UCSD-AML1 (cell line): ENCODE measurements around the gene MAD2L1BP.
A peak's percentile ranks its signal among the peaks of the same experiment; 100 is the strongest.
"Not testable (repeated sequence)": the region's sequence is repeated elsewhere in the genome, so short reads cannot be mapped to it uniquely, and the experiment has no call there.

Experiments used
- DNase-seq: peaks from one replicate; lab custom pipeline; 2025; ENCODE audit not compliant: unreplicated experiment; lab: John Stamatoyannopoulos, UW

The MAD2L1BP gene, protein sequence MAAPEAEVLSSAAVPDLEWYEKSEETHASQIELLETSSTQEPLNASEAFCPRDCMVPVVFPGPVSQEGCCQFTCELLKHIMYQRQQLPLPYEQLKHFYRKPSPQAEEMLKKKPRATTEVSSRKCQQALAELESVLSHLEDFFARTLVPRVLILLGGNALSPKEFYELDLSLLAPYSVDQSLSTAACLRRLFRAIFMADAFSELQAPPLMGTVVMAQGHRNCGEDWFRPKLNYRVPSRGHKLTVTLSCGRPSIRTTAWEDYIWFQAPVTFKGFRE

DNA sequence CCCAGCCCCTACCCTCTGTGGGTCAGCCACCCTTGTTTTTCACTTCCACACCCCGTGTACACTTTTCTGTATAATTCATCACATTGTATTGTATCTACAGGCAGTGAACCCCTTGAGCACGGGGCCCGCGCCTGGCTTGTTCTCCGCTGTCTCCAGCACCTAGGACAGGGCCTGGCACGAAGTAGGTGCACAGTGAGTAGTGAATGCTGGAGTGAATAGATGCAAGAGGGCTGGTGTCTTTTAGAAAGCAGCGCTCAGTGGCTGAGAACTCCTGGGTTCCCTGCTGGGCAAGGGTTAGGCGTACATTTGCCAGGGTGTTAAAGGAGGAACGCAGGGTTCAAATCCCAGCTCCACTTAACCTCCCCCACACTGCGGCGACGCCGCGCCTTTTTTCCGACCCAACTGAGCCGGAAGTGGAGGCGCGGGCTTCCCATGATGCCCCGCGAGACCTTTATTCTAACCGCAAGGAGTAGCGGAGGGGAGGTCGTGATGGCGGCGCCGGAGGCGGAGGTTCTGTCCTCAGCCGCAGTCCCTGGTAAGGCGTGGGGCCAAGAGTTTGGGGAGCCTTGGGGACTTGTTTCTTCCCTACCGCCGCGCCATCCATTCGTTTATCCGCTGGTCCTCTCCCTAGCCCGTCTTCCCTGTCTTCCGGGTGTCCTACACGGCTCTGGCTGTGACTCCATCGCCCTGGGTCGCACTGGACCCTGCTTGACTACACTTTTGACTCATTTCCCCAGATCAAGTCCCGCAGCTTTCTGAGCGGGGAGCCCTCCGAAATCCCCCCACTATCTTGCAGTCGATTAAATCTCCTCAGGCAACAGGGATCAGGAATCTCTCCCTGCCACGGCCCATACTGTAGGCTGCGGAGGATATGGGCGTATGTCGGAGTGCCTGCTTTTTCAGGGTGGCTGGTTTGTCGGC is at the start of gene MAD2L1BP:
Gene MAD2L1BP (plus strand): TSS at position 454 of the 921 bp plus-strand sequence. CDS start 36 bp downstream, at position 490.
- DNase-seq: peak; percentile 89

DNA sequence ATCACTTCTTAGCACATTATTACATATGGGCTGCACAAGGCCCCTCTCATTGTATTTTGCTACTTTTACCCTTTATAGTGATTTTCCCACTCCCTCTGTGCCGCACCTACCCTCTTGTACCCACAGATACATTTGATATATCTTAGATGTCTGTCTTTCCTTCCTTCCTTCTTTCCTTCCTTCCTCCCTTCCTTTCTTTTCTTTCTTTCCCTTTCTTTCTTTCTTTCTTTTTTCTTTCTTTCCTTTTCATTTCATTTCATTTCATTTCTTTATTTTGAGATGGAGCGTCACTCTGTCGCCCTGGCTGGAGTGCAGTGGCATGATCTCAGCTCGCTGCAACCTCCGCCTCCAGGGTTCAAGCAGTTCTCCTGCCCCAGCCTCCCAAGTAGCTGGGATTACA is 47.4 kb upstream of the MAD2L1BP start:
- no peak for DNase-seq

DNA sequence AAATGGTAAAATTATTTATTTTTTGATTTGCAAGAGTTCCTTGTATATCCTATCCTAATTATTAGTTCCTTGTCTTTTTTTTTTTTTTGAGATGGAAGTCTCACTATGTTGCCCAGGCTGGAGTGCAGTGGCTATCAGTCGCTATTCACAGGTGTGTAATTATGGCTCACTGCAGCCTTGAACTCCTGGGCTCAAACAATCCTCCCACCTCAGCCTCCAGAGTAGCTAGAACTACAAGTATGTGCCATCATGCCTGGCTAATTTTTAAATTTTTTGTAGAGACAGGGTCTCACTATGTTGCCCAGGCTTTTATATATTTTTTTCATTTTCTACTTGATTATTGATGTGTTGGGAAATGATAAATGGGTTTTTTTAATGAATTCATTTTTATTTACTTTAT is 46.1 kb upstream of the MAD2L1BP start:
- DNase-seq: not testable (repeated sequence)

DNA sequence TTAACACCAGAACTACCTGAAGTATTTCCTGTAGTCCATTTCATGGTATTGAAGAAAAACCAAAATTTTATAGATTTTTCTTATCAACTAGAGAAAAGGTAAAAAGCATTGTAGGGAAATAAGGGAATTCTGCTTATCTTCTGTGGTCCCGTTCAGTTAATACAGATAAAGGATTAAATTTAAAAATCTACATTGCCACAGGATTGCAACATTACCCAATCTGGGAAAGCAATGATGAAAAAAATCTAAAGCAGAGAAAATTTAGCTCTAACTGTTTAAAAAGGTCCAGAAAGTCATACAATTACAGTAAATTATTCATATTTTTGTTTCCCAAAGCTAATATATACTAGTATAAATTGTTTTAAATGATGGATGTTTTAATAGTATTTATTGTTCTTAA is 41.7 kb upstream of the MAD2L1BP start:
- no peak for DNase-seq

DNA sequence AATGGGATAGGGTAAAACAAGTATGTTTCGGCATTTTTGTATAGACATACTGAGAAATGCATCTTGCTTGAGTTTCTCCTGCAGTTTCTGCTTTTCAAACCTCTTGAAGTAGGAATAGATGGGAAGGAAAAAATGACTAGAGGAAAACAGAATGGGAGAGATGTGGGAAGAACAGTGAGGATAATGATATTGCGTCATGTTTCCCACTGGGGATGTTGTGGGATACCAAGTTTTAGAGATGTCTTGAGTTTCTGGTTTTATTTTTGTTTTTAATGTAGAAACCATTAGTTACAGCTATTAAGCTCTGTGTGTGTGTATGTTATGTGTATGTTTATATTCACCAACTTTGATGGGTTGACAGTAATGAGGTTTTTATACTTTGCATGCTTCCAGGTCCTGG is 35.0 kb upstream of the MAD2L1BP start:
- no peak for DNase-seq

DNA sequence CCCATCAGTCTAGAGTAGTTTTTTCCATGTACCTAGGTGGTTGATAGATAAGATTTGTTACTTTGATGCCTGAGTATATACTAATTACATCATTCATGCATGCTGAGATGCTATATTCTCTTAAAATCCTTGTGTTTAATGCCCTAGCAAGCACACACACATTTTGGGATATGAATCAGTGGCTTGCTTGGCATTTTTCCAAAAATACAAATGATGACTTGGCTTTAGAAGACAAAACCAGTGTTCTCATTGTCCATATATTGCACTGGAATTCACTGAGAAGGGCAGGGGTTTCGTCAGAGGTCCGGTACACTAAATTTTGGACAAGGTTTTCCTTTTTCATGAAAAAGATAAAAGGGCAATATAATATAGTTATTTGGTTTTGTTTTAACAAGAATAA is 31.5 kb upstream of the MAD2L1BP start:
- no peak for DNase-seq

DNA sequence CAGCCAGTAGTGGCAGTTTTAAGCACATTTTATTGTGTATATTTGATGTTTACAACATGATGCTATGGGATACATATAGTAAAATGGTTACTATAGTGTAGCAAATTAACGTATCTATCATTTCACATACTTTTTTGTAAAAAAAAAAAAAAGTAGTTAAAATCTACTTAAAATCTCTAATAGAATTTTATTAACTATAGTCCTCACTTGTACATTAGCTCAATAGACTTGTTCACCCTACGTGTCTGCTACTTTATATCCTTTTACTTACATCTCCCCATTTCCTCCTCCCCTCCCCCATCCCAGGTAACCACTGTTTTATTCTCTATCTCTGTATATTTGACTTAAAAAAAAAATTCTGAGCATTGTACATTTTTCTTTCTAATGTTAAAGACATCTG is 29.6 kb upstream of the MAD2L1BP start:
- no peak for DNase-seq

DNA sequence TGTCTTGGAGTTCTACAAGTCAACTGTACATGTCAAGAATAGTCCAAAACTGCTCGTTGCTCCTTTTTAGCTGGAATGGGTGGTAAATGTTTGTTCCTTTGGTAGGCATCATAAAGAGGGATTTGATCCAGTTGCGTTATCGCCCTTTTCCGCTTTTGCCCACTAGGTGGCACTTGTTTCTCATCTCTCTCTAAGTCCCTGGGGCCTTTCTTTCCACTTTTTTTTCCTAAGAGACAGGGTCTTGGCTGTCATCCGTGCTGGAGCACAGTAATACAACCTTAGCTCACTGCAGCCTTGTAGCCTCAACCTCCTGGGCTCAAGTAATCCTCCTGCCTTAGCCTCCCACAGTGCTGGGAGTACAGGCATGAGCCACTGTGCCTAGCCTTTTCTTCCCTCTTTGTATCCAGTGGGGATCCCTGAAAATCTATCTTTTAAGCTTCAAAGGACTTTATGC is 27.3 kb upstream of the MAD2L1BP start:
- DNase-seq: peak; percentile 45

DNA sequence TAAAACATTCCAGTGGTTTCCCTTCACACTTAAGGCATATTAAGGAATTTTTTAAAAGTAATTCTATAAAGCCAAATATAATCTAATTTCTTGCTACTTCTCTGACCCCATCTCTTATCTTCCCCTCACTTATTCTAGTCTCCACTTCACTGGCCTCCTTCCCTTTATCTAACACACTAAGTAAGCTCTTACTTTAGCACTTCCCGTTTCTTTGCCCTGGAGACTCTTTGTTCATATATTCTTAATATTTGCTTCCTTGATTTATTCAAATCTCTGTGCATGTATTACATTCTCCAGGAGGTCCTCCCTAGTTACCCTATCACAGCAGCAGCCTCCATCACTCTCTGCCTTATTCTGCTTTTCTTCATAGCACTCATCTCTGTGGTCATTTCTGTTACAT is 26.8 kb upstream of the MAD2L1BP start:
- DNase-seq: no peak

DNA sequence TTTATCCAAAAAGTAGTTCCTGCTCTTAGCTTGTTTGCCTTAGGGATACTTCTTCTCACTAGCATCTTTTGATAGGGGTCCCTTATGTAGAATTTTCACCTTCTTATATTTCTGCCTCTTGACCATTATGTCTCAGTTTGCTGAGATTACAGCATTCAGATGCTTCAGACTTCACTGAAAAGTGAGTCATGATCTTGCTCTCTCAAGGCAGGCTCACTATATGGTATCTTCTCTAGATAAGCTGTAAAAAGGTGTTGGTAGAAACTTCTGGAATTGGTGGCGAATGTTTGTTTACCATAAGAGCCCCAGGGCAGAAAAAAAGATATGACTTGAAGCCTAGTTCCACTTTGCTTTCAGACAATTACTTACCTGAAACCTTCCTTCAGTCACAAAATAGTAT is 26.2 kb upstream of the MAD2L1BP start:
- no peak for DNase-seq

DNA sequence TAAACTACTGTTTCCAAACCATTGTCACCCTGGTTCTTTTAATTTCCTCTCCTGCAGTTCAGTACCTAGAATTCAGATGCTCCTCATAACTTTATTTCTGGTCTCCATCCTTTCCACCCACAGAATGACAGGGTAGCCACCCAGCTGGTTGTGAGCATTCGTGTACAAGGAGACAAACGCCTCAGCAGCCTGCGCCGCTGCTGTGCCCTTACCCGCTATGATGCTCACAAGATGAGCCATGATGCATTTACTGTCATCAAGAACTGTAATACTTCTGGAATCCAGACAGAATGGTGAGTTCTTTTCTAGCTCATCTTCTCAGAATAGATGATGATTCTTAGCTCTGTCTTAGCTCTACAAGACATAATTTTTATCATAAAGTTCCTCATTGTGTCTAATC is 25.2 kb upstream of the MAD2L1BP start:
- no peak for DNase-seq

DNA sequence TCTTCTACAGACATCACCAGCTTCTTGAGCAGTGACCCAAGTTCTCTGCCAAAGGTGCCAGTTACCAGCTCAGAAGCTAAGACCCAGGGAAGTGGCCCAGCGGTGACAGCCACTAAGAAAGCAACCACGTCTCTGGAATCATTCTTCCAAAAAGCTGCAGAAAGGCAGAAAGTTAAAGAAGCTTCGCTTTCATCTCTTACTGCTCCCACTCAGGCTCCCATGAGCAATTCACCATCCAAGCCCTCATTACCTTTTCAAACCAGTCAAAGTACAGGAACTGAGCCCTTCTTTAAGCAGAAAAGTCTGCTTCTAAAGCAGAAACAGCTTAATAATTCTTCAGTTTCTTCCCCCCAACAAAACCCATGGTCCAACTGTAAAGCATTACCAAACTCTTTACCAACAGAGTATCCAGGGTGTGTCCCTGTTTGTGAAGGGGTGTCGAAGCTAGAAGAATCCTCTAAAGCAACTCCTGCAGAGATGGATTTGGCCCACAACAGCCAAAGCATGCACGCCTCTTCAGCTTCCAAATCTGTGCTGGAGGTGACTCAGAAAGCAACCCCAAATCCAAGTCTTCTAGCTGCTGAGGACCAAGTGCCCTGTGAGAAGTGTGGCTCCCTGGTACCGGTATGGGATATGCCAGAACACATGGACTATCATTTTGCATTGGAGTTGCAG is 21.8 kb upstream of the MAD2L1BP start:
- DNase-seq: no peak

DNA sequence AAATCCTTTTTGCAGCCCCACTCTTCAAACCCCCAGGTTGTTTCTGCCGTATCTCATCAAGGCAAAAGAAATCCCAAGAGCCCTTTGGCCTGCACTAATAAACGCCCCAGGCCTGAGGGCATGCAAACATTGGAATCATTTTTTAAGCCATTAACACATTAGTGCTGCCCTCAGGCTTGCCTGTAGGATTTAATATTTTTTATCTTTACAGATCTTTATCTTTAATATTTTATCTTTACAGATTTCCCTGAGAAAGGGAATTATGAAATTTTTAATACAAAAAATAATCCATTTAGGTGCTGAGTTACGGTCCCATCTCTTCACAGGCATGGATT is 21.3 kb upstream of the MAD2L1BP start:
- no peak for DNase-seq

DNA sequence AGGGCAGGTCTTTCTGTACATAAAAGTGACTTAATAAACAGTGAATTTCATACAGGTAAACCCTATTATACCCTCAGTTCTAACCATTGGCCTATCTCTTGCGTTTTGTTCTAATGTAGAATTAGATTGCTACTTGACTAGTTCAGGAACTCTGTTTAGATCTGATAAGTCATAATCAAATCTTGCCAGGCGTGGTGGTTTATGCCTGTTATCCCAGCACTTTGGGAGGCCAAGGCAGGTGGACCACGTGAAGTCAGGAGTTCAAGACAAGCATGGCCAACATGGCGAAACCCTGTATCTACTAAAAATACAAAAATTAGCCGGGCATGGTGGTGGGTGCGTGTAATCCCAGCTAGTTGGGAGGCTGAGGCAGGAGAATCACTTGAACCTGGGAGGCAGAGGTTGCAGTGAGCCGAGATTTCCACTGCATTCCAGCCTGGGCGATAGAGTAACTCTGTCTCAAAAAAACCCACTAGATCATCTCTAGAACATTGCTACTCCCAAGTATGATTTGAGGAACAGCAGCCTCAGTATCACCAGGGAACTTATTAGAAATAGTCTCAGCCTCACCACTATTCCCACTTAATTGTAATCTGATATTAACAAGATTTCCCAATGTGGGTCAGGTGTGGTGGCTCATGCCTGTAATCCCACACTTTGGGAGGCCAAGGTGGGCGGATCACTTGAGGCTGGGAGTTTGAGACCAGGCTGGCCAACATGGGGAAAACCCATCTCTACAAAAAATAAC is 18.7 kb upstream of the MAD2L1BP start:
- no peak for DNase-seq

DNA sequence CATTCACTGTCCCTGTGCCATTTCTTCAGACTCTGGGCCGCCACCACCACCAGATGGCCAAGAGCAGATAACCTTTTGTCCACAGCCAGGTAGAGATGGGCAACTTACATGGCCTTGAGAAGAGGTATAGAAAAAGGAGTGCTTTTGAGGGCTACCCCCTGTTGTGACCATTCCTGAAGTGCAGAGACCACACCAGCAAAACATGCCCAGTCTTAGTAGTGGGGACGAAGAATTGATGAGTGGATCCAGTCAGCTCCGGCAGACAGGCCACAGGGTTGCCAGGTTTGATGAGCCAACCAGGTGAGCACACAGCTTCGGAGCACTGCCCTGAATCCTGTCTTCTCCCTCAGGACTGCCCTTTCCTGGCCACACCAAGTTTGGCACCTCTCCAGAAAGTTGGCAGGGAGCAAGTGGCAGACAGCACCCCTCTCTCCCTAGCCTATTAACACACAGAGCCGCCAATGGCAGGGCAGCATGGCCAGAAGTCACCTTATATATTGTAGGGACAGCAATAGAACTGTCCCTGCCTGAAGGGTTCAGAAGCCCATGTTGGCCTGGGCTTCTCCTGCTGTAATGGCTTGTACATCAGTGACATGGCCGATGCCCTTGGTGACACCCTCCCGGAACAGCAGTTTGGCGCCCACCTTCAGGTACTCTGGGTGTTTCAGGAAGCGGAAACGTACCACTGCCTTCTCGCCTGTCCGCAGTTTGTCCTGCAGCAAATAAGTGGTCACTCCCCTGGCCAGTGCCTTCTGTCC is 14.4 kb upstream of the MAD2L1BP start:
- no peak for DNase-seq

DNA sequence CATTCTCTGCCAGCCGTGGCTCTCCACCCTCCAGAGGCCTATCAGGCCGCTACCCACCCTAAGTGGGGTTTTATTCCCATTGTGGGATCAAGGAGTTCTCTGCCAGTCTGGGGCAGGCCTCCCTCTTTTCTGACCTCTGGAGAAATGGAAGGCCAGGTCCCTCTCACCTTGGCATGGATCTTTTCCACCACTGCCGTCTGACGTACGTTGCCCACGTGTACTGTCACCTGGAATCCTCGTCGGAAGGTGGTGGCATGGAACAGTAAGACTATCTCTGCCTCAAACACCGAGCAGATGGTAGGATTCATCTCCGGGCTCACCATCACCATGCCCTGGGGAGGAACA is 13.8 kb upstream of the MAD2L1BP start:
- no peak for DNase-seq

DNA sequence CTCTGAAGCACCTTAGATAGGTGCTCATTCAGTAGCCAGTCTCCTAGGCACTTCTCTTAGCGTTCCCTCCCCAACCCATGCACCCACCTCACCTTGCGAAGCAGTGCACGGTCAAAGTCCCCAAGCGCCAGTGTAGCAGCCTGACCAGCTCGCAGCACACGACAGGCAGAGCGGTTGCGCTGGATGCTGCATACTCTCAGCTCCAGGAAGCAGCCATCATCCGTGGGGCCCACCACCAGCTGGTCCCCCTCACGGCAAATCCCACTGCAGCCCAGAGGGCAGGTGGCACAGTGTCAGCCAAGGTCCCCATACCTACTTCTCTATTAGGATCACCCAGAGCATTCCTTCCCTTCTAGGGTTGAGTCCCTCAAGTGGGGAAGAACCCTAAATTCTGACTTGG is 13.1 kb upstream of the MAD2L1BP start:
- DNase-seq: no peak

DNA sequence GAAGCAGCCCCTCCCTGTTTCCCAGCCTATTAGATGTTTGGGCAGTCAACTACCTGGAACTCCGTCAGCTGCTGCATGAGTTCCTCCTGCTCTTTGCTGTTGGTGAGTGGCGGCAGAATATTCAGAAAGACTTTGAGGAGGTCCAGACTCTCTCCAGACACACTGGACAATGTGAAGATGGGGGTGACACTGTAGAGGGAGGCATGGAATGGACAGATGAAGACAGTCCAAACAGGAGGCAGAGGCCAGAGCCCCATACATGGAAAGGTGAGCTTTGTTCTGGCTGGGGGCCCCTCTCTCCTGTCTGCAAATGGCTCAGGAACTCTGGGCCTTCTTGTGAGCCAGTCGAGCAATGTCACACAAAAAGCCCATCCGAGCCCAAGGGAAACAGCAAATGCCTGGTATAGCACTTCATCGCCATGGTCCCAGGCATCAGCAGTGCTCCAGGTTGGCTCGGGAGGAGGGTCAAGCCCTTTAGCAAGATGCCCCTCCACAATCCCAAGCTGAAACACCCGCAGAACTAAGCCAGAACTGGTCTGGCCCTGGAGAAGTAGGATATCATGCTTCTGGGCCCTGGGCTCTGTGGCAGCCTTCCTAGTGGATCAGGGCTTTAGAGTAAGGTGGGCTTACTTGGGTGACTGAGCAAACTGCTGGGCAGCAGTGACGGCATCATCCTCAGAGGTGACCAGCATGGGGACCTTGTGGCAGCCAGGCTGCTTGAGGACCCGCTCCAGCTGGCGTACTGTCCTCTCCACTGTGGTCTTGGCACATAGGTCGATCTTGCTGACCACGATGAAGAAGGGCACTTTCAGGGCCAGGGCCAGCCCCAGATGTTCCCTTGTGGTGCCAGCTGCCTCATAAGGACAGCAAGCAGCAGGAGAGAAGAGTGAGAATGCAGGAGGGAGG is 11.5 kb upstream of the MAD2L1BP start:
- DNase-seq: no peak

DNA sequence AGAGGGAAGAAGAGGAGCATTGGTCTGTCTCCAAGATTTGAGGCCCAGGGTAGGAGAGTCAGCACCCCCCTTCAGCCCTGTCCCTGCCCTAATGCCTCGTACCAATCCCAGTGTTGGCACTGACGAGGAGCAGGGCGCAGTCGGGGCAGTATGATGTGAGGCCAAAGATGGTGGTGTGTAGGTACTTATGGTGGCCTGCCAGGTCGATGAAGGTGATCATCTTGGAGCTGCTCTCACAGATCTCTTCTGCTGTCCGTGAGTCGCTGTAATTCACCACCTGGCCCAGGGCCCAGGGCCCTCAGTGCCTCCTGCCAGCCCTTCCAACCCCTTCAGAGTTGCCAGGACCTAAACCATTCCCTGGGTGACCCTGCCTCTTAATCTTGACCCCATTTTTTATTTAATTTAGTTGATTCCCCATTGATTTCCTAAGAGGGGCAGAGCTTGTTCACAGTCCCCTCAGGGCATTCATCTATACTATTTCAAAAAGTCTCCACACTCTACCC is 10.8 kb upstream of the MAD2L1BP start:
- DNase-seq: no peak
